ENCODE data around the gene NCEH1.

Gene NCEH1

DNA sequence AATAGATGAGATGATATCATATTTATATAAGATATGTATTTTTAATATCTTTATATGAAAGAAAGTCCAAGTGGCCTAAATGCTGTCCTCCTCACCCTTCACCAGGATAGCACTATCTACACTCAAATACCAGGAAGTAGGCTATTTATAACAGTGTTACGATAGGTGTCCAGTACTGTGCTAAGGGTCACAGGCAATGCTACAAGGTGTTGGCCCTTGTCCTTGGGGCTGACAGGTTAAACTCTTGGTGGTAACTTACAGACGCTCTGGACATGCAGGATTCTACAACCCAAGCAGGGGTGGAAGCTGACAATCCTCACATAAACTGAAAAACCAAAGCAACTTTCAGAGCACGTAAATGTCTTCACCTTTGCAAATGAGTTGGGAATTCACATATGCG lies 22.3 kb downstream of the NCEH1 start:
- ATAC-seq (ENCODE audit: insufficient read depth, low read depth) (no peak), DNase-seq (no peak)
- H3K4me2 ChIP-seq (ENCODE audit: insufficient read depth, low read length) = no peak overlapping the region
- no peaks in the 10 kb centered on the region for H3K36me3 ChIP-seq (ENCODE audit: insufficient read depth, low read length)
- peaks cover 8% of the 10 kb centered on the region for H3K4me1 ChIP-seq (ENCODE audit: insufficient read depth, low read length)
- no peak overlapping the region for H2AFZ ChIP-seq (ENCODE audit: low read depth, low read length)
- no peaks in the 10 kb centered on the region for H3K9me3 ChIP-seq (ENCODE audit: insufficient read depth, low read length, severe bottlenecking)
- no peaks in the 10 kb centered on the region for H4K20me1 ChIP-seq (ENCODE audit: insufficient read depth, low read length)
- no peak overlapping the region for H3K4me3 ChIP-seq (ENCODE audit: low read depth in 1 of 2, low read length in 2 of 2)
- H3K27me3 ChIP-seq (ENCODE audit: insufficient read depth, low read length, poor library complexity) = no peaks in the 10 kb centered on the region
- TF ChIP-seq, protein P1, sequence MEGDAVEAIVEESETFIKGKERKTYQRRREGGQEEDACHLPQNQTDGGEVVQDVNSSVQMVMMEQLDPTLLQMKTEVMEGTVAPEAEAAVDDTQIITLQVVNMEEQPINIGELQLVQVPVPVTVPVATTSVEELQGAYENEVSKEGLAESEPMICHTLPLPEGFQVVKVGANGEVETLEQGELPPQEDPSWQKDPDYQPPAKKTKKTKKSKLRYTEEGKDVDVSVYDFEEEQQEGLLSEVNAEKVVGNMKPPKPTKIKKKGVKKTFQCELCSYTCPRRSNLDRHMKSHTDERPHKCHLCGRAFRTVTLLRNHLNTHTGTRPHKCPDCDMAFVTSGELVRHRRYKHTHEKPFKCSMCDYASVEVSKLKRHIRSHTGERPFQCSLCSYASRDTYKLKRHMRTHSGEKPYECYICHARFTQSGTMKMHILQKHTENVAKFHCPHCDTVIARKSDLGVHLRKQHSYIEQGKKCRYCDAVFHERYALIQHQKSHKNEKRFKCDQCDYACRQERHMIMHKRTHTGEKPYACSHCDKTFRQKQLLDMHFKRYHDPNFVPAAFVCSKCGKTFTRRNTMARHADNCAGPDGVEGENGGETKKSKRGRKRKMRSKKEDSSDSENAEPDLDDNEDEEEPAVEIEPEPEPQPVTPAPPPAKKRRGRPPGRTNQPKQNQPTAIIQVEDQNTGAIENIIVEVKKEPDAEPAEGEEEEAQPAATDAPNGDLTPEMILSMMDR (IDR thresholded peaks at IDR 0.05; ENCODE audit: borderline replicate concordance, extremely low read depth, low read length, poor library complexity, severe bottlenecking) = no peak
- TF ChIP-seq EZH2 (IDR thresholded peaks at IDR 0.05; ENCODE audit: borderline replicate concordance, low read depth, low read length, severe bottlenecking) = no peak
- no peak overlapping the region for H3K27ac ChIP-seq (ENCODE audit: low read length)
- H3K79me2 ChIP-seq (ENCODE audit: insufficient read depth, low read length) = no peaks in the 10 kb centered on the region
- H3K9ac ChIP-seq (ENCODE audit: low read depth, low read length) = no peak overlapping the region

DNA sequence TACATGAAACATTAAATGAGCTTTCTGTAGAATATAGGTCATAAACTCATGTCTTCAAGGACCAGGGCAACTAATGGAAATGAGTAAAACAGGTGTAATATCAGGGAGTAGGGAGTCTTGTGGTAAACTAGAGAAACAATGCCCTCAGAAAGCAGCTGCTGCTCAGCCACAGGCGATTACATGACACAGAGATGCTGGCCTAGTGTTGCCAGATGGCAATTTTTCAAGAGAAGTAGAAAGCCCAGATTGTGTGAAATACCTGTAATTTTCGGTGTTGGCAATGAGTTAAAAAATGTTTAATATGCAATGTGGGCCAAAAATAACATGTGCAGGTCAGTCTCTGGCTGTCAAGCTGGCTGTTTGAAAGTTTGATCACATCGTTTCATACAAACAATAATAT lies 23.4 kb downstream of the NCEH1 start:
- H3K27ac ChIP-seq (ENCODE audit: low read length) = no peak overlapping the region
- H3K9me3 ChIP-seq (ENCODE audit: insufficient read depth, low read length, severe bottlenecking) = no peaks in the 10 kb centered on the region
- no peaks in the 10 kb centered on the region for H4K20me1 ChIP-seq (ENCODE audit: insufficient read depth, low read length)
- H3K36me3 ChIP-seq (ENCODE audit: insufficient read depth, low read length) = no peaks in the 10 kb centered on the region
- no peak for TF ChIP-seq EZH2 (IDR thresholded peaks at IDR 0.05; ENCODE audit: borderline replicate concordance, low read depth, low read length, severe bottlenecking)
- H2AFZ ChIP-seq (ENCODE audit: low read depth, low read length) = no peak overlapping the region
- no peak overlapping the region for H3K9ac ChIP-seq (ENCODE audit: low read depth, low read length)
- H3K4me2 ChIP-seq (ENCODE audit: insufficient read depth, low read length) = no peak overlapping the region
- H3K4me3 ChIP-seq (ENCODE audit: low read depth in 1 of 2, low read length in 2 of 2) = no peak overlapping the region
- DNase-seq = no peak
- peaks cover 2% of the 10 kb centered on the region; the same call in 1 of the 2 replicates for H3K4me1 ChIP-seq (ENCODE audit: insufficient read depth, low read length)
- H3K79me2 ChIP-seq (ENCODE audit: insufficient read depth, low read length) = no peaks in the 10 kb centered on the region
- H3K27me3 ChIP-seq (ENCODE audit: insufficient read depth, low read length, poor library complexity) = no peaks in the 10 kb centered on the region
- ATAC-seq (ENCODE audit: insufficient read depth, low read depth) = peak; percentile 40; the same call in 1 of the 3 replicates

DNA sequence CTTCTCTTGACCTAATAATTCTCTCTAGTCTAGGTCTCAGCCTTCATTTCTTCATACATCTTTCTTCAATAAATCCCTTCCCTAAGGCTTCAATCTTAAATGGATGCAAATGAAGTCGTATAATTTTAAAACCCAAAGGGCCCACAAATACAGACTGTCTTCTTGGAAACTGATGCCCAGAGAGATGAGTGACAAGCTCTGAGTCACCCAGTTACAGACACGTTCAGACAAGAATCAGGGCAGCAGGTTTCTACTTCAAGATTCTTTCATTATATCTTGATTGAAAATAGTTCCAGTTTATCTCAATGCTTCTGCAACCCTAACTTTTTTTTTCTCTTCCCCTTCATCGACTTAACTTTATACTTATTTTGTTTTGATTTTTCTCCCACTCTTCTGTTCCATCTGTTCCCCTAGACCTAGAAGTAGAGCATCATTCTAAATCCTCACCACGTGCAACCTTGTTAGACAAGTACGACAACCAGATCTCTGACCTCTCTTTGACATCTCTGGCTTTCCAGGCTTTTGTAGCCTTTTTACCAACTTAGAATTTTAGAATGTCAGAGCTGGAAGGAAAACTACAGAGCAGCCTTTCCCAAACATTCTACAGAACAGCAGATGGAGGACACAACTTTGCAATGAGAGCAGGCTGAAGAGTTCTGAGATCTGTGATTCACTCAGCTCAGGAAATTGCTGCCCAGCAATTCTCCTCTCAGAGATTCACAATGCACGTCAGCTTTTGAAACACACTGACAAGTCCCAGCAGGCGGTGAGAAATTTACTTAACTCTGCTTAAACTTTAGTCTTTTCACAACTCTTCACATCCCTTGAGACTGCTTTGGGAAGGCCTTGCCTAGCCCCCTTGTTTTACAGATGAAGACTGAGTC lies 25.3 kb downstream of the NCEH1 start:
- Histone ChIP-seq H3K4me1 (ENCODE audit: insufficient read depth, low read length) (no peaks in the 10 kb centered on the region), H3K4me3 (ENCODE audit: low read depth in 1 of 2, low read length in 2 of 2) (no peak overlapping the region), H3K9me3 (ENCODE audit: insufficient read depth, low read length, severe bottlenecking) (no peaks in the 10 kb centered on the region), H2AFZ (ENCODE audit: low read depth, low read length) (no peak overlapping the region), H3K4me2 (ENCODE audit: insufficient read depth, low read length) (no peak overlapping the region), H4K20me1 (ENCODE audit: insufficient read depth, low read length) (no peaks in the 10 kb centered on the region), H3K79me2 (ENCODE audit: insufficient read depth, low read length) (no peaks in the 10 kb centered on the region), H3K9ac (ENCODE audit: low read depth, low read length) (no peak overlapping the region), H3K36me3 (ENCODE audit: insufficient read depth, low read length) (no peaks in the 10 kb centered on the region), H3K27me3 (ENCODE audit: insufficient read depth, low read length, poor library complexity) (no peaks in the 10 kb centered on the region), H3K27ac (ENCODE audit: low read length) (no peak overlapping the region)
- DNase-seq = no peak
- TF ChIP-seq EZH2 (IDR thresholded peaks at IDR 0.05; ENCODE audit: borderline replicate concordance, low read depth, low read length, severe bottlenecking) = no peak
- TF ChIP-seq, protein P1 (IDR thresholded peaks at IDR 0.05; ENCODE audit: borderline replicate concordance, extremely low read depth, low read length, poor library complexity, severe bottlenecking) = no peak
- ATAC-seq (ENCODE audit: insufficient read depth, low read depth) = no peak

DNA sequence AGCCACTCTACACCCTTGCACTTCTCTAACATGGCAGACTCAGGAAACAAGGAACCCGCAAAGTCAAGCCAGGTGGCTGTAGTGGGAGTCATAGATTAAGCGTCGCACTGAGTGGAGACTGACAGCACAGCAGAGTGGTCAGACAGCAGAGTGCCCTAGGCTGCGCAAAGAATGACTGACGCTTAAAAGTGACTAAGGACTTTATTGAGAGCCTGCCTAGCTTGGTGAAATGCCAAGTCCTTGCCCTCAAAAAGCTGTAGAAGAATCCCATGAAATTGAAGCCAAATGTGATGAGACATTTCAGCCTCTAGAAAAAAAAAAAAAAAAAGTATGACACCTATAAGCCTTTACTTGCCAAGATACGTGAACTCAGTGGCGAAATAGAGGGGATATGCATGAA lies 30.2 kb downstream of the NCEH1 start:
- no peak for ATAC-seq (ENCODE audit: insufficient read depth, low read depth)
- Histone ChIP-seq H3K27me3 (ENCODE audit: insufficient read depth, low read length, poor library complexity) (no peaks in the 10 kb centered on the region), H3K4me1 (ENCODE audit: insufficient read depth, low read length) (peaks cover 15% of the 10 kb centered on the region), H3K36me3 (ENCODE audit: insufficient read depth, low read length) (no peaks in the 10 kb centered on the region), H2AFZ (ENCODE audit: low read depth, low read length) (no peak overlapping the region), H3K4me3 (ENCODE audit: low read depth in 1 of 2, low read length in 2 of 2) (no peak overlapping the region), H3K27ac (ENCODE audit: low read length) (no peak overlapping the region), H3K4me2 (ENCODE audit: insufficient read depth, low read length) (no peak overlapping the region), H3K9me3 (ENCODE audit: insufficient read depth, low read length, severe bottlenecking) (no peaks in the 10 kb centered on the region), H3K9ac (ENCODE audit: low read depth, low read length) (no peak overlapping the region), H4K20me1 (ENCODE audit: insufficient read depth, low read length) (no peaks in the 10 kb centered on the region), H3K79me2 (ENCODE audit: insufficient read depth, low read length) (no peaks in the 10 kb centered on the region)
- DNase-seq = no peak
- no peak for TF ChIP-seq EZH2 (IDR thresholded peaks at IDR 0.05; ENCODE audit: borderline replicate concordance, low read depth, low read length, severe bottlenecking)
- TF ChIP-seq, protein P1 (IDR thresholded peaks at IDR 0.05; ENCODE audit: borderline replicate concordance, extremely low read depth, low read length, poor library complexity, severe bottlenecking) = no peak

Data from DND-41 (cell line).